Hippocampal formation (tissue), 2 donors: ENCODE measurements around the gene LDAH.
"Not testable (repeated sequence)": the region's sequence is repeated elsewhere in the genome, so short reads cannot be mapped to it uniquely, and the experiment has no call there.

Experiments
- DNase-seq, 2 donors: peaks; one replicate each; lab custom pipeline; 2025; lab: John Stamatoyannopoulos, UW

Gene LDAH

DNA sequence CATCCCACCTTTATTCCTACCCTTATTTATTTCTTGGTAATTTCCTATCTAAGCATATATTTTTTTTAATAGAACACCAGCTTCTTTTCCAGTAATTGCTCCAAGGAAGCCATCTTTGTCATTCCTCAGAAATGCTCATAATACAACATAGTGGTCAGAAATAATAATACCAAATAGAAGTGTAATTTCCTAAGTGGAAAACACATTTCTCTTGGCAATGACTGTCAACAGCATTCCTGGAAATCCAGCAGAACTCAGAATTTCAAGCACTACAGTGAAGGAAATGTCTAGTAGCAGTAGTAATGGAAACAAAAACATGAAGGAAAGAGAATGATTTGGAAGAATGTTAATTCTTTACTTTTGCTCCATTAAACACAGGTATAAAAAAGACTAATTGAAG is 99.4 kb downstream of the LDAH start:
- no peak for DNase-seq

DNA sequence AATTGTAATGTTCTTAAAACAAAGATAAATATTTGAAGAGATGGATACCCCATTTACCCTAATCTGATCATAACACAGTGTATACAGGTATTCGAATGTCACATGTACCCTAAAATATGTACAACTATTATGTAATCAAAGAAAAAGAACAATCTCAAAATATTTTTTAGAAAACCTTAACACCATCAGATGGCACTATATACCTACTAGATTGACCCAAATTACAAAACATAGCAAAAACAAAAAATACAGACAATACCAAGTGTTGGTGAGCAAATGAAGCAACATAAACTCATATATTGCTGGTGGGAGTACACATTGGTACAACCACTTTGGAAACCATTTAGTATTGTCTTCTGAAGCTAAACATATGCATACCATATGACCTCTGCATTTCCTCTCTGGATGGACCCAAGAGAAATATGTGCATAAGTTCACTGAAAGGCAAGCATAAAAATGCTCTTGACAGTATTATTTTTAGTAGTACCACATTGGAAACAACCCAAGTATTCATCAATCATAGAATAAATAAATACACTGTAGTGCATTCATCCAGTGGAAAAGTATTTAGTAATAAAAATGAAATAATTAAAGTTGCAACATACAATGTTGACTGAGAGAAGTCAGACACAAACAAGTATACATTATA is 100.2 kb downstream of the LDAH start:
- DNase-seq, result no peak

- no peak for DNase-seq
Observed at GRCh38 chr2:20717641-20718040, 105.3 kb downstream of the LDAH start.

DNA sequence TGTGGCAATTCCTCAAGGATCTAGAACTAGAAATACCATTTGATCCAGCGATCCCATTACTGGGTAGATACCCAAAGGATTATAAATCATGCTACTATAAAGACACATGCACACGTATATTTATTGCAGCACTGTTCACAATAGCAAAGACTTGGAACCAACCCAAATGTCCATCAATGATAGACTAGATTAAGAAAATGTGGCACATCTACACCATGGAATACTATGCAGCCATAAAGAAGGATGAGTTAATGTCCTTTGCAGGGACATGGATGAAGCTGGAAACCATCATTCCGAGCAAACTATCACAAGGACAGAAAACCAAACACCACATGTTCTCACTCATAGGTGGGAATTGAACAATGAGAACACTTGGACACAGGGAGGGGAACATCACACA is 106.7 kb downstream of the LDAH start:
- DNase-seq, result not testable (repeated sequence)

- DNase-seq, result not testable (repeated sequence)
Observed at GRCh38 chr2:20714412-20714811, 108.5 kb downstream of the LDAH start.

GRCh38 chr2:20713585-20713984 is 109.3 kb downstream of the LDAH start:
- not testable (repeated sequence) for DNase-seq

- DNase-seq, result not testable (repeated sequence)
Observed at GRCh38 chr2:20711641-20712040, 111.3 kb downstream of the LDAH start.

DNA sequence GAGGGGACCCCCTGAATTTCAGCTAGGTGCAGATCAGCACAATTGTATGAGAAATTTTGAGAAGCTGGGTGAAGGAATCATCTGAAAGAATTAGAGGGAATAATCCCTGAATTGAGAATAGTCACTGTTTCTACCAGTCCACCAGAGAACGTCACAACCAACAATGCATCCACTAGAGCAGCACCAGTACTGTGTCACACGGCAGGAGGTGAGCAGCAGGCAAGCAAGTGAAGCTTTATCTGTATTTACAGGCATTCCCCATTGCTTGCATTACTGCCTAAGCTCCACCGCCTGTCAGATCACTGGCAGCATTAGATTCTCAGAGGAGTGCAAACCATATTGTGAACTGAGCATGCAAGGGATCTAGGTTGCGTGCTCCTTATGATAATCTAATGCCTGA is 115.3 kb downstream of the LDAH start:
- DNase-seq, result no peak

DNA sequence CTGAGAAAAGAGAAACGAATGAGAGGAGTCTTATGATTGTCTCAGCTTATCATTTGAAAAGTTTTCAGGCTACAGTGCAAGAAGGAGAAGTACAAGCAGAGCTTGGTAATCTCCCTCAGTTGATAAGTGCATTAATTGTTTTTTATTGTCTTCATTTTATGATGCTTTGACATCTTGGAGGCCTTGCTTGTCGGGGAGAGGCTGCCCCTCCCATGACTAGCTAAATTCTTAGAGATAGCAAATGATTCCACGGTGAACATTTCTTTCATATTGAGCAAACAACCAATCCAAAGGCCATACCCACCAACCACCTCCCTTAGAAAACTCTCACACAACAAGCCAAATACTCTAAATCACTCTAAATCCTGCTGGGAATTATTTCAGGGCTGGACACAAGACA is 116.1 kb downstream of the LDAH start:
- DNase-seq, result no peak

DNA sequence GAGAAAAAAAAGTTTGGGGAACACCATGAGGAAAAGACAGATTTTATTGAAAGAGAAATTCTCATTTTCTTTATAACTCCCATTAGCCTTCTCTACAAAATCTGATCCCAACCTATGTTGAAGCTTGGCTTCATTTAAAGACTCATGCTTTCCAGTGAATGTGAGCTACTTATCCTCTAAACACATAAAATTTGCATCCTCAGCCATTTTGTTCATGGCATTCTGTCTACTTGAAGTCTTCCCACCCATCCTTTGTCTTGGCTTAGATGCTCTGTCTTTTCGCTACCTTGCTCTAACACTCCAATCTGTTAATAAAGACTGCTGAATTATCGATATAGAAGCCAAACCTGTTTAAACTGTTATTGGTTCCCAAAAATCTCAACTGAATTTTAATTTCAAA is 116.7 kb downstream of the LDAH start:
- DNase-seq, result no peak

- no peak for DNase-seq
Observed at GRCh38 chr2:20704886-20705285, 118.0 kb downstream of the LDAH start.

DNA sequence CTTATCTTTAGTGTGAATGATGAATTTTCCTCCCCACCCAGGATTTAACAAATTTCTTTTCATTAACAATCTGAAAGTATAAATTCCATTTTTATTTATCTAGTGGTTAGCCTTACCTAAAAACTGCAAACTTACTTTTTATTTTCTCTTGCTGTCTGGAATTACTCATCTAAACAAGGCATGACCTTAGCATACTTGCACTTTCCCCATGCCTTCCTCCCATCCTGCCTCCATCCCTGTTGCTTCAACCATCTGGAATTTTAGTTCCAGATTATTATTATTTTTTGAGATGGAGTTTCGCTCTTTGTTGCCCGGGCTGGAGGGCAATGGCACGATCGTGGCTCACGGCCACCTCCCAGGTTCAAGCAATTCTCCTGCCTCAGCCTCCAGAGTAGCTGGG is 120.3 kb downstream of the LDAH start:
- no peak for DNase-seq

DNA sequence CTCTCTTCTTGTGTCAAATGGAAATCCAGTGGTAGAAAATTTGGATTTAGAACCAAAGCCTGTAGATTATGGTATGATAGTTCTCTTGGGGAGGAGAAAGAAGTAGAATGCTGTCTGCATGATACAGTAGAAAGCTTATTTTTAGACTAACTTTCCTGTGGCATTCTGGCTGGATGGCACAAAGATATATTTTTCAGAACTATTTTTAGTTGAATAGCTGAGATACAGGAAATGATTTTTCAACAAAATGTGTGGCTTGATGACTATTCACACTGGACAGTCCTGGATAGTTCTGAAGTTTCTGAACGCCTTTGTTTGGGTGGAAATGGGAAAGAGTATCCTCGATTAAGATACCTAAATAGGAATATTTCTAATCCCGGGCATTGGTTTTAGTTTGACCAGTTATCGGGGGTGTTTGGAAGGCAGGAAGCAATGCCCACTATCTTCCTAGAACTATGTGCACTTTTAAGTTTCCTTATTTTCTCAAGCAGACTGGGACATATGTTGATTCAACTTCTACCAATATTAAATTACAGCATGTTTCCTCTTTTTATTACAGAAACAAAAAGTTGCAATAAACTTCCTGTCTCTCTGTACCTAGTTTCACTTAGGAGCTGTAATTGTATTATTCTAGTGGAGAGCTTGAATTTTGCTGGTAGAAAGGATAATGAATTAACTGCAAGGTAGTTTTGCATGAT is 123.8 kb downstream of the LDAH start:
- DNase-seq, result no peak

DNA sequence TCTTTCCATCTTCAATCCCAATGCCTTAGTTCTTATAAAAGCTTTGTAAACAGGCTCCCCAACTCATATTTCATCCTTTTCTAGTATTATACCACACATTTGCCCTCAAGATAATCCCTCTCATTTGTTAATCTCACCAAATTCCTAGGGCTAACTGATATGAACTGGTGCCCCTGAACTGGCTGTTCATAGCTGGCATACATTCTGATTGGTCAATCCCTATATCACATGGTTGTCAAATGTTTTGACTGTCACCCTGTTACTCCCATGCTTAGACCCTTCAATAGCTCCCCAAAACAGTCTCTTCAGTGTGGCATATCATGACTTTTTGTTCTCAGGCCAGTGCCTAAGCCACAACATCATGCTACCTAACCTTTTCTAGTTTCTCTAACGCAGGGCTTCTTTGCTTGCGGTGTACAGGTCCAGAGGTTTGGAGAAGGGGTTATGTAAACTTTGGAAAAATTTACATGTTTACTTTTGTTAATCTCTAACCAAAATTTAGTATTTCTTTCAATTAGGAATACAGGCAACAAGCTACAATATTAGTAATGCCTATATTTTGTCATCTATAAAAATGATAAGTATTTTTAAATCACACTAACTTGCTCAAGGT is 125.5 kb downstream of the LDAH start:
- no peak for DNase-seq

DNA sequence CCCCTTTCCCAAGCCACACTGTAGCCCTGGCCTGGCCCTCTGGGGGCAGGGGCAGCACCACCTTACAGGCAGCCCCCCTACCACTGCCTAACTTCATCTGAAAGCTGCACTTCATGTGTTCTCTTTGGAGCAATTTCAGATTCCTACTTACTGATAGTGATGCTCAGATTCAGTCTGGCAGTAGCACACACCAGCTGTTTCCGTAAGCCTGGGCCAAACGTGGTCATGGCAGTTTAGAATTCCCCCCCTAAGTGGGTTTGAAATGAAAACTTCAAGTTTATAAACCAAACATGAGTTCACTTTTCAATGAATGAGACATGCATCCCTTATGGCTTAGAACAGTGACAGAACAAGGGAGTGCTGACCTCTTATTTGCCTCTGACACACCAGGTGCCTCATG is 126.5 kb downstream of the LDAH start:
- no peak for DNase-seq

- no peak for DNase-seq
Observed at GRCh38 chr2:20693317-20693716, 129.6 kb downstream of the LDAH start.

GRCh38 chr2:20692081-20692480 is 130.8 kb downstream of the LDAH start:
- no peak for DNase-seq

GRCh38 chr2:20691076-20691734 is 131.7 kb downstream of the LDAH start:
- no peak for DNase-seq

DNA sequence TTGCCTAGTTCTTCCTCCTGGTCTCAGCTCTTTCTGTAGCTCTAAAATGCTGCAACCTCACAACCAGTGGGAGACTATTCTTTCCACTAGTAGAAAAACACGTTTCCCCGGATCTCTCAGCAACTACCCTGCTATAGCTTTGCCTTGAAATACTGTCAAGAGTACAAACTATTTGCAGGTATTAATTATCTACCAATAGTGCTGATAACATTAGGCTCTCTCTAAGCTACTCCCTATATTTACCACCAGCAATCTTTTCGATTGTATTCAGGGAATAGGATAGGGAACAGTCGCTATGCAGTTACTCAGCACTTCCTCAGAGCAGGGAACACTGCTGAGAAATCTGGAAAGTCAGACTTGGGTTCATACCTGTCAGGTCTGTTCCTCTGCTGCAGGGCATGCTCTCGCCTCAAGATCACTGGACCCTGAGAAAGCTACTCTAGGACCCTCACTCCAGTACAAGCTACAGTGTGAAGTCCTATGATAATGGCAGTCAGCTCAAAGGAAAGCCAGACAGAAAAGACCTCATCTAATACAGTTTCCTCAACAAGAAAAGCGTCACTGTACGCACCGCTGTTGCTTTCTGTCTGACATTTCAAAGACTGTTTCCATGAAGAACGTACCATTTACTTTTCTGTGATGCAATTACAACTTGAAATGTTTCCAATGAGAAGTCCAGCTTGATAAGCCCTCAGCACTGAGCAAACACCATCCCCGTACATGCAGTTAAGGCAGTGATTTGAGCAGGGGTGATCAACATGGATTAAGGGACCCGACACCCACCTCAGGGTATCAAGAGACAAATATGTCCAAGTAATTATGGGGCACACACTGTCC is 133.3 kb downstream of the LDAH start:
- DNase-seq, result no peak

GRCh38 chr2:20687260-20687832 is 135.6 kb downstream of the LDAH start:
- DNase-seq, result no peak

- DNase-seq, result no peak
Observed at GRCh38 chr2:20684581-20685063, 138.3 kb downstream of the LDAH start.
